Mesothelial cell of epicardium (in vitro differentiated cells): ENCODE data around the gene PRKAG1. TPM values are rescaled to one million over a fixed set of nuclear protein-coding genes. Genes with fewer than 3 reads are reported as not detected.
A peak's percentile ranks its signal among the peaks of the same experiment; 100 is the strongest.

Experiments
- DNase-seq, 2 experiments: peaks; one replicate each; pipeline ENCODE4 v3.0.0; 2021; ENCODE audit warnings: low spot score in 2 of 2; ENCODE audit not compliant: unreplicated experiment in 2 of 2
- H3K27ac Mint-ChIP-seq: 2 replicates; pipeline ENCODE4 v1.8.0; 2021; ENCODE audit warnings: mixed read lengths
- H3K27me3 Mint-ChIP-seq: 2 replicates; pipeline ENCODE4 v1.8.0; 2021; ENCODE audit warnings: low read depth, mixed read lengths
- H3K36me3 Mint-ChIP-seq: 2 replicates; pipeline ENCODE4 v1.8.0; 2021; ENCODE audit warnings: mixed read lengths
- H3K4me1 Mint-ChIP-seq: 2 replicates; pipeline ENCODE4 v1.8.0; 2021; ENCODE audit warnings: mixed read lengths
- H3K4me3 Mint-ChIP-seq: 2 replicates; pipeline ENCODE4 v1.8.0; 2021; ENCODE audit warnings: mild to moderate bottlenecking, moderate library complexity, mixed read lengths
- H3K9me3 Mint-ChIP-seq: 2 replicates; pipeline ENCODE4 v1.8.0; 2021; ENCODE audit warnings: mixed read lengths
- total RNA-seq: library from RNA; stranded (reverse); gene quantifications from 3 replicates; pipeline ENCODE4 v1.2.1, GENCODE V29; 2021
- TF ChIP-seq, protein P1 (sequence below): fragments of 200-600 bp; sonication (generic); IDR thresholded peaks from one replicate; pipeline ENCODE4 v1.5.0; 2021; ENCODE audit warnings: antibody characterized with exemption; ENCODE audit not compliant: unreplicated experiment

Gene PRKAG1
- total RNA-seq, 1 donor from 2014 or later: 61.8 TPM

DNA sequence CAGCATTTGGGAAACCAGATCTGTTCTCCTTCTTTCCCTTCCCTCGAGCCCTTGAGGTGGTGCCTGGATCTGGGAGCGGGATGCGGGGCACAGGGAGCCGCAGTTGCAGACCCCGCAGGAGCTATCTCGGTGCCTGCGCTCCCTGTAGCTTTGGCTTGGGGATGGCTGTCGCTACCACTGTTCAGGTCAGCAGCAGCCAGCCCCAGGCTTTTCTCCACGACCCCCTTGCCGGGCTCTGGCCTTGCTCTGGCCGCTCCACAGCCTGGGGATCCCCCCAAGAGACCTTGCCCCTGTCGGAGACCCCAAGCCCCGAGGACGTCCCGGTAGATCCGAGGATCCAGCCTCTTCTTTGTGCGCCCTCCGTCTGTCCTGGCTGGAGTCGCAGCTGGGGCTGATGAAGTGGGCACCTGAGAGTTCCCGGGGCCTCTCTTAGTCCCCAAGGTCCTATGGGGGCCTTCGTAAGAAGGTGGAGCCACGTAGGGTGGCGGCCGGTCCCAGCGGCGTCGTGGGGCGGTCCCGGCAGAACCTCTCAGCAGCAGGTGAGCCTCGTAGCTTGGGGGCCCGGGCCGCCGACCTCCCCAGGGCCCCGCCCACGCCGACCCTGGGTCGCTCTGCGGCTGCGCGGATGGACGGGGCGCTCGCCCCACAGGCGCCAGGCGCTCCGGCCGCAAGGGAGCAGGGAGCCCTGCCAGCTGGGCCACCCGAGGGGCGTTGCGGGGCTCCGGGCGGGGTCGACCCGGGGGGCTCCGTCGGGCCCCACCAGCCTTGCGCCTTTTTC, 20.7 kb downstream of the PRKAG1 start:
- peaks cover 18% of the 10 kb centered on the region for H3K36me3 Mint-ChIP-seq
- no peaks in the 10 kb centered on the region for H3K9me3 Mint-ChIP-seq

DNA sequence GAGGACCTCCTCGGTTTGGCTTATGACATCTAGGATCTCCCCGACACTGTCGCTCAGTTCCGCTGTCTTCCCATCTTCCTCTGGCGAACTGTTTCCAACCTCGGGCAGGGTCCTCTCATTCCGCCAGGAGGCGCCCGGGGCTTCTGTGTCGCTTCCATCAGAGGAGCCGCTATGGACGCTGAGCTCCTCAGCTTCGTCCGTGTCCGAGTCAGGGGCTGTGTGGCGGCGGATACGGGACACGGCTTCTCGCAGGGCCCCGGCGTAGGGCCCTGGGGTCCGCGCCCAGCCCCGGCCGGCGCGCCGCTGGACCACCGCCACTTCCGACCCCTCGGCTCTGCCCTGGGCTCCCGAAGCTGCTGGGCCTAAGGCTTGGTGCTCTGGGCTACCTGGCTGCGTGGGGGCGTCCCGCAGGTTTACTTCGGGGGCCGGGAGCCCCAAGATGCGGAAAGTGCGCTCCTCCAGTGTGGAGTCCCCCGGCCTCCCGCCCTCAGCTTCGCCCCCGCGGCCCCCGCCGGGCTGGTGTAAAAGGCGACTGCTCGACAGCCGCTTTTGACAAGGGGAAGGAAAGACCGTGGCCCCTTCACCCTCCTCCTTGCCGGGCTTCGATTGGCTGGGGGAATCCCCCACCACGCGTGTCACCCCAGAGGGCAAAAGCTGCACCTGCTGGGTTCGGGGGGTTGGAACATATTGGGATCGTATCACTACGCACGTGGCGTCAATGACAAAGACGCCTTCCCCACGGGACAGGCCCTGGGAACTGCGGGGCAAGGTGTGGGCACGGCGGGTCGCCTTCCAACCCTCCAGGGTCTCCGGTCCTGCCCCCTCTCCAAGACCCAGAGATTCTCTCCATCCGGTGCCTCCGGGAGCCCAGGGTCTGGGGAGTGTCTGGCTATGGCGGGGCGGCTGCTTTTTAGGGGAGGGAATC, 21.5 kb downstream of the PRKAG1 start:
- peaks cover 81% of the 10 kb centered on the region for H3K27me3 Mint-ChIP-seq
- peak; percentile 64 to 82 for DNase-seq
- peaks cover 18% of the 10 kb centered on the region for H3K4me1 Mint-ChIP-seq
- peak overlapping the region; percentile 43 for H3K4me3 Mint-ChIP-seq
- peaks cover 12% of the 10 kb centered on the region for H3K36me3 Mint-ChIP-seq
- no peak overlapping the region for H3K27ac Mint-ChIP-seq
- H3K9me3 Mint-ChIP-seq: no peaks in the 10 kb centered on the region
- TF ChIP-seq, protein P1, sequence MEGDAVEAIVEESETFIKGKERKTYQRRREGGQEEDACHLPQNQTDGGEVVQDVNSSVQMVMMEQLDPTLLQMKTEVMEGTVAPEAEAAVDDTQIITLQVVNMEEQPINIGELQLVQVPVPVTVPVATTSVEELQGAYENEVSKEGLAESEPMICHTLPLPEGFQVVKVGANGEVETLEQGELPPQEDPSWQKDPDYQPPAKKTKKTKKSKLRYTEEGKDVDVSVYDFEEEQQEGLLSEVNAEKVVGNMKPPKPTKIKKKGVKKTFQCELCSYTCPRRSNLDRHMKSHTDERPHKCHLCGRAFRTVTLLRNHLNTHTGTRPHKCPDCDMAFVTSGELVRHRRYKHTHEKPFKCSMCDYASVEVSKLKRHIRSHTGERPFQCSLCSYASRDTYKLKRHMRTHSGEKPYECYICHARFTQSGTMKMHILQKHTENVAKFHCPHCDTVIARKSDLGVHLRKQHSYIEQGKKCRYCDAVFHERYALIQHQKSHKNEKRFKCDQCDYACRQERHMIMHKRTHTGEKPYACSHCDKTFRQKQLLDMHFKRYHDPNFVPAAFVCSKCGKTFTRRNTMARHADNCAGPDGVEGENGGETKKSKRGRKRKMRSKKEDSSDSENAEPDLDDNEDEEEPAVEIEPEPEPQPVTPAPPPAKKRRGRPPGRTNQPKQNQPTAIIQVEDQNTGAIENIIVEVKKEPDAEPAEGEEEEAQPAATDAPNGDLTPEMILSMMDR: peak; percentile 75

More for the DNA sequence above, 20.7 kb downstream of the PRKAG1 start:
- peaks cover 18% of the 10 kb centered on the region for H3K4me1 Mint-ChIP-seq
- DNase-seq: no peak
- peaks cover 77% of the 10 kb centered on the region for H3K27me3 Mint-ChIP-seq
- no peak overlapping the region for H3K27ac Mint-ChIP-seq
- TF ChIP-seq, protein P1: no peak
- peak overlapping the region; percentile 43 for H3K4me3 Mint-ChIP-seq

DNA sequence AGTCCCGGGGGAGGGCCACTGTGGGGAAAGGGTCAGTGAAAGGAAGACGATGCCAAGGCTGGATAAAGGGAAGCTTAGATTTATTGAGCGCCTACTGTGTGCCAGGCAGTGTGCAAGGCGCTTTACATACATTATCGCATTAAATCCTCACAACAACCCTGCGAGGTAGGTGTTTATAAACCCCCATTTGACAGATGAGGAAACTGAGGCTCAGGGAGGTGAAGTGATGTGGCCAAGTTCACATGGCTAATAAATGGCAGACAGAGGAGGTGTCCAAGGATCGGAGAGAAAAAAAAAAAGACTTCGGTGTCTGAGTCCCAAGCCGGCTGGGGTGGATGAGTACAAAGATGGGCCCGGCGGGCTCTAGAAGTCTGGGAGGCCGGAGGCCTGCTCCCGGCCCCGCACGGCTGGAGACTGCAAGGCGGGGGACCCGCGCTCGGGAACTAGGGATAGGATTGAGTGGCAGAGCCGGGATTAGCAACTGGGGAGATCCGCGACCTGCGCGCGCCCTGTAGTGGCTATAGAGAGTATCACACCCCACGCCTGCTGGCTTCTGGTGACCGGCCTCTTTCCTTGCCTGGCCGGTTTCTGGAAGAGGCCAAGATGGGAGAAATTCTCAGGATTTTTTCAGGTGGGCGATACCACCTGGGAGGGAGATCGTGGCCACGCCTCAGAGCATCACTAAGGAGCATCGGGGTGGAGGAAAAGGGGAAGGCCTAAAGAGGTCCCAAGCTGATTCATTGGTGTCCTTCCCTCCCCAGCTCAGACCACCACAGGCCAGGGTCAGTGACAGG, 23.3 kb downstream of the PRKAG1 start:
- Mint-ChIP-seq H3K9me3 (no peaks in the 10 kb centered on the region), H3K4me3 (peak overlapping the region; percentile 24), H3K4me1 (peaks cover 17% of the 10 kb centered on the region), H3K36me3 (peaks cover under 1% of the 10 kb centered on the region), H3K27ac (no peak overlapping the region), H3K27me3 (peaks cover 77% of the 10 kb centered on the region)
- TF ChIP-seq, protein P1: peak; percentile 67
- peak; percentile 71 to 87 for DNase-seq

DNA sequence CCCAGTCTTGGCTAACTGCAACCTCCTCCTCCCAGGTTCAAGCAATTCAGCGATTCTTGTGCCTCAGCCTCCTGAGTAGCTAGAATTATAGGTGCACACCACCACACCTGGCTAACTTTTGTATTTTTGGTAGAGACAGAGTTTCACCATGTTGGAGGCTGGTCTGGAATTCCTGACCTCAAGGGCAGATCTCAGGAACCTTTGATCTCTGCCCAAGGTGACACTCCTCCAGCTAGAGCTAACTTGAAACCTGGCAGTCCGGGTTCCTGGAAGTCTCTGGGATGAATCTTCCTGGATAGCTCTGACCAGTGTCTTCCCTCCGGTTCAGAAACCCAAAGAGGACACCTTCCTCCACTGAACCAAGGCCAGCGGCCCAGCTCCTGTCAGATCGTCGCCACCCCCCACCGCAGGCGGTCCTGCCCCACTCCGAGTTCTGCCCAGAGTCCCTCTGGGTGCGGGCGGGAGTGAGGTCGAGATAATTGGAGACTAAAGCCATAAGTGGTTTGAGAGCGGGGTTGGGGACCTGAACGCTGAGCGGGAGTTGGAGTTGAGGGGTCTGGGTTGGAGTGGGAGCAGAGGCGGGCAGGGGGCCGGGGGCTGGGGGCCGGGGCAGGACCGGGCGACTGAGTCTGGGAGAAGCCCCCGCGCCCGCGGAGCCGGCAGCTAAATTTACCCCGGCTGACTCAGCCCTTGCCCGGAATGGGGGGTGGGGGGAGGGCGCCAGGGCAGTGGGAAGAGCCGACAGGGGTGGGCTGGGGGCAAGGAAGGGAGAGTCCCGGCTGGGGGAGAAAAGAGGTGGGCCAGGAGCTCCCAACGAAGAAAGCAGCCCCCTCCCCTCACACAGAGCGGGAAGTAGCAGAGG, 24.1 kb downstream of the PRKAG1 start:
- H3K36me3 Mint-ChIP-seq: no peaks in the 10 kb centered on the region
- no peak overlapping the region for H3K27ac Mint-ChIP-seq
- H3K27me3 Mint-ChIP-seq: peaks cover 76% of the 10 kb centered on the region
- H3K4me3 Mint-ChIP-seq: no peak overlapping the region
- DNase-seq: no peak
- H3K9me3 Mint-ChIP-seq: no peaks in the 10 kb centered on the region
- TF ChIP-seq, protein P1: no peak
- H3K4me1 Mint-ChIP-seq: peaks cover 8% of the 10 kb centered on the region

DNA sequence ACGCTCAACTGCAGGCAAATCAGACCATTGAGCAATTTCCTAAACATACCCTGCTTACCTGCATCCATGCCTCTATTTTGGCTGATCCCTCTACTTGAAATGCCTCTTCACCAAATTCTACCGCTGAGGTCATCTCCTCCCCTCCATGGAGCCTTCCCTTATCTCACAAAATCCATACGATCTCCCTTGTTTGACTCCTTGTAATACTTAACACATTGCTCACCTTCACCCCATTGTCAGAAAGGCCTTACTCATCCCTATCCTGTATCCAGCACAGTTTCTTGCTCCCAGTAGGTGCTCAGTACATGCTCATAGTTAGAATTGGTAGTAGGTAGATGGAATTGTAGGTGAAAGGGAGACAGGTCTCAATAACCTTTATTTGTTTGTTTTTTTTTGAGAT, 24.8 kb downstream of the PRKAG1 start:
- no peak for DNase-seq
- H3K27ac Mint-ChIP-seq: no peak overlapping the region
- H3K9me3 Mint-ChIP-seq: no peaks in the 10 kb centered on the region
- no peak overlapping the region for H3K4me3 Mint-ChIP-seq
- H3K36me3 Mint-ChIP-seq: no peaks in the 10 kb centered on the region
- H3K4me1 Mint-ChIP-seq: peaks cover 6% of the 10 kb centered on the region
- peaks cover 76% of the 10 kb centered on the region for H3K27me3 Mint-ChIP-seq
- TF ChIP-seq, protein P1: no peak
